HL-60 (cell line): Measurements from ENCODE around the gene TNFRSF1B.

Experiments used
- CTCF ChIP-seq: IDR thresholded peaks from one replicate; pipeline ENCODE4 v1.5.1; 2011; ENCODE audit warnings: low read length, control low read depth, inconsistent platforms; ENCODE audit not compliant: insufficient read depth
- GABPA ChIP-seq: IDR thresholded peaks from 2 replicates; pipeline ENCODE4 v1.6.1; 2012; ENCODE audit warnings: low read depth
- POLR2AphosphoS5 ChIP-seq: IDR thresholded peaks from 2 replicates; pipeline ENCODE4 v1.6.1; 2012; ENCODE audit warnings: low read depth
- SPI1 ChIP-seq: IDR thresholded peaks from 2 replicates; pipeline ENCODE4 v1.6.1; 2012; ENCODE audit warnings: low read depth, mild to moderate bottlenecking, borderline replicate concordance

- TF ChIP-seq CTCF: peak; percentile 72
- no peak for TF ChIP-seq GABPA
- TF ChIP-seq POLR2AphosphoS5: no peak; the same call in 1 of the 2 replicates
- TF ChIP-seq SPI1: no peak
Observed at GRCh38 chr1:12208764-12209494, 42.1 kb downstream of the TNFRSF1B start.
